Measurements from ENCODE around the gene CYP2C9. TPM values are rescaled to one million over a fixed set of nuclear protein-coding genes. Genes with fewer than 3 reads are reported as not detected.
"Not testable (repeated sequence)": the region's sequence is repeated elsewhere in the genome, so short reads cannot be mapped to it uniquely, and the experiment has no call there.

The CYP2C9 gene
- not detected for total RNA-seq
- total RNA-seq (2013), result not detected

DNA sequence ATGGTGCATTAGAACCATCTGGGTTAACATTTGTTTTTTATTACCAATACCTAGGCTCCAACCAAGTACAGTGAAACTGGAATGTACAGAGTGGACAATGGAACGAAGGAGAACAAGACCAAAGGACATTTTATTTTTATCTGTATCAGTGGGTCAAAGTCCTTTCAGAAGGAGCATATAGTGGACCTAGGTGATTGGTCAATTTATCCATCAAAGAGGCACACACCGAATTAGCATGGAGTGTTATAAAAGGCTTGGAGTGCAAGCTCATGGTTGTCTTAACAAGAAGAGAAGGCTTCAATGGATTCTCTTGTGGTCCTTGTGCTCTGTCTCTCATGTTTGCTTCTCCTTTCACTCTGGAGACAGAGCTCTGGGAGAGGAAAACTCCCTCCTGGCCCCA is at the start of gene CYP2C9:
TSS of gene CYP2C9 (plus strand) at position 276 of the 400 bp plus-strand sequence. CDS start at position 301, 25 bp downstream.
- no peak for TF ChIP-seq CTCF (IDR thresholded peaks at IDR 0.05)
- ATAC-seq (no peak), DNase-seq (no peak)
- Mint-ChIP-seq H3K4me3 (no peak within 1 kb of the TSS), H3K4me1 (no peaks in the 10 kb centered on the region), H3K36me3 (no peaks in the 10 kb centered on the region), H3K27me3 (ENCODE audit: low read depth in 2 of 2) (no peaks in the 10 kb centered on the region), H3K27ac (no peak within 1 kb of the TSS), H3K9me3 (peaks cover 6 to 15% of the 10 kb centered on the region in 2 donors)
- Histone ChIP-seq H3K4me1 (ENCODE audit: control insufficient read depth, insufficient read depth, low read length) (no peaks in the 10 kb centered on the region), H3K9me3 (ENCODE audit: control insufficient read depth, insufficient read depth, low read length) (peaks cover 4% of the 10 kb centered on the region), H3K4me3 (ENCODE audit: low read length) (no peak within 1 kb of the TSS), H3K27me3 (ENCODE audit: control insufficient read depth, insufficient read depth, low read length) (no peaks in the 10 kb centered on the region), H3K27ac (ENCODE audit: low read length) (no peak within 1 kb of the TSS), H3K36me3 (ENCODE audit: control insufficient read depth, insufficient read depth, low read length) (no peaks in the 10 kb centered on the region)
- 84% methylated on average over 1 of the region's 2 CpGs for whole genome bisulfite sequencing (ENCODE audit: insufficient coverage)
- intact Hi-C loops (cut with micrococcal nuclease), result no loop called here

GRCh38 chr10:94889123-94889522 is 49.3 kb upstream of the CYP2C9 start:
- Histone ChIP-seq H3K27ac (ENCODE audit: low read length) (no peak overlapping the region), H3K4me3 (ENCODE audit: low read length) (no peak overlapping the region), H3K9me3 (ENCODE audit: control insufficient read depth, insufficient read depth, low read length) (no peaks in the 10 kb centered on the region), H3K4me1 (ENCODE audit: control insufficient read depth, insufficient read depth, low read length) (no peaks in the 10 kb centered on the region), H3K27me3 (ENCODE audit: control insufficient read depth, insufficient read depth, low read length) (no peaks in the 10 kb centered on the region), H3K36me3 (ENCODE audit: control insufficient read depth, insufficient read depth, low read length) (no peaks in the 10 kb centered on the region)
- Mint-ChIP-seq H3K4me1 (no peaks in the 10 kb centered on the region), H3K4me3 (no peak overlapping the region), H3K9me3 (peaks cover 2 to 6% of the 10 kb centered on the region in 2 donors), H3K36me3 (no peaks in the 10 kb centered on the region), H3K27ac (no peak overlapping the region), H3K27me3 (ENCODE audit: low read depth in 2 of 2) (no peaks in the 10 kb centered on the region)
- WGBS (ENCODE audit: insufficient coverage), result 77% methylated on average over 3 of the region's 3 CpGs
- DNase-seq (no peak), ATAC-seq (no peak)
- intact Hi-C loops (cut with micrococcal nuclease), result no loop called here
- no peak for TF ChIP-seq CTCF (IDR thresholded peaks at IDR 0.05)

DNA sequence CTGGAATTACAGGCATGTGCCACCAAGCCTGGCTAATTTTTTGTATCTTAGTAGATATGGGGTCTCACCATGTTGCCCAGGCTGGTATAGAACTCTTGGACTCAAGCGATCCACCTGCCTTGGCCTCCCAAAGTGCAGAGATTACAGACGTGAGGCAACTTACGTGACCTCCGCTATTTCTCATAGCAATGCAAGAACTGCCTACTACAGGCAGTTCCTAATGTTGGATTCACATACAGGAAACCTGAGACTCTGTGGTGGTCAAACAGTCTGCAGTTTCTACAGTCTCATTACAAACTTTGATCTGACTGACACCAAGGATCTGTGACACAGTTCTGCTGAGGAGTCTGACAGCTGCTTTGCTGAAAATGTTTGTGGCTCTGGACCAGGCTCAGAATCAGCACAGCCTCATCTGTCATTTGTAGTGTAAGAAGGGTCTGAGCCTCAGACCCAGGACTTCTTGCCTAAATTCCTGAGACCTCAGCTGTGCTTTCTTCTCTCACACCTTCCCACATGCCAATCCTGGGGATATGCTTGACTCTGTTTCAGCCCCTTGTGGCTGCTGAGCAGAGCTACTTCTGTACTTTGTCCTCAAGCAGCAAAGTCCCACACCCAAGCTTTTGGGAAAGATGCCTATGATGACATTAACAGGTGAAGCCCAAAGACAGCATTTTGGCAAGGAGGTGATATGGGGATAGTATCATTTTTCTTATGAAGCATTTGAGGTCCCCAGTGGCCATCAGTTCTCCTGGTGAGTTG is 48.0 kb upstream of the CYP2C9 start:
- no peak for TF ChIP-seq CTCF (IDR thresholded peaks at IDR 0.05)
- no peaks in the 10 kb centered on the region for H3K4me1 ChIP-seq (ENCODE audit: control insufficient read depth, insufficient read depth, low read length)
- H3K9me3 ChIP-seq (ENCODE audit: control insufficient read depth, insufficient read depth, low read length), result no peaks in the 10 kb centered on the region
- H3K4me3 Mint-ChIP-seq, result no peak overlapping the region
- no peaks in the 10 kb centered on the region for H3K27me3 ChIP-seq (ENCODE audit: control insufficient read depth, insufficient read depth, low read length)
- H3K4me1 Mint-ChIP-seq, result no peaks in the 10 kb centered on the region
- H3K9me3 Mint-ChIP-seq, result peaks cover 2 to 10% of the 10 kb centered on the region in 2 donors
- no peak overlapping the region for H3K4me3 ChIP-seq (ENCODE audit: low read length)
- no peak for ATAC-seq
- no peak overlapping the region for H3K27ac ChIP-seq (ENCODE audit: low read length)
- H3K36me3 ChIP-seq (ENCODE audit: control insufficient read depth, insufficient read depth, low read length), result no peaks in the 10 kb centered on the region
- H3K36me3 Mint-ChIP-seq, result no peaks in the 10 kb centered on the region
- intact Hi-C loops (cut with micrococcal nuclease), result no loop called here
- H3K27me3 Mint-ChIP-seq (ENCODE audit: low read depth in 2 of 2), result no peaks in the 10 kb centered on the region
- no peak for DNase-seq
- H3K27ac Mint-ChIP-seq, result no peak overlapping the region
- 81% methylated on average over 4 of the region's 4 CpGs for WGBS (ENCODE audit: insufficient coverage)

GRCh38 chr10:94898414-94898813 is 40.0 kb upstream of the CYP2C9 start:
- peaks cover 12 to 14% of the 10 kb centered on the region in 2 donors for H3K9me3 Mint-ChIP-seq
- H3K4me1 Mint-ChIP-seq; DNase-seq; H3K27me3 ChIP-seq (ENCODE audit: control insufficient read depth, insufficient read depth, low read length); intact Hi-C loops (cut with micrococcal nuclease); H3K27me3 Mint-ChIP-seq (ENCODE audit: low read depth in 2 of 2); H3K9me3 ChIP-seq (ENCODE audit: control insufficient read depth, insufficient read depth, low read length); H3K27ac ChIP-seq (ENCODE audit: low read length); H3K4me3 Mint-ChIP-seq; H3K4me1 ChIP-seq (ENCODE audit: control insufficient read depth, insufficient read depth, low read length); H3K27ac Mint-ChIP-seq; H3K36me3 ChIP-seq (ENCODE audit: control insufficient read depth, insufficient read depth, low read length); H3K4me3 ChIP-seq (ENCODE audit: low read length); H3K36me3 Mint-ChIP-seq; ATAC-seq: not testable (repeated sequence)
- WGBS (ENCODE audit: insufficient coverage), result 75% methylated on average over 7 of the region's 7 CpGs
